ENCODE measurements around the gene HSPH1. TPM values are rescaled to one million over a fixed set of nuclear protein-coding genes. Genes with fewer than 3 reads are reported as not detected.

The HSPH1 gene
- total RNA-seq, 3 donors from 2014 or later: 312 to 333 (median 322) TPM

GRCh38 chr13:31166591-31166990 is 4.9 kb upstream of the HSPH1 start:
- H3K27me3 Mint-ChIP-seq (ENCODE audit: low read depth): no peaks in the 10 kb centered on the region
- H3K4me1 Mint-ChIP-seq (ENCODE audit: low read depth): peaks cover 14% of the 10 kb centered on the region
- H3K9me3 Mint-ChIP-seq: no peaks in the 10 kb centered on the region
- no peaks in the 10 kb centered on the region for H3K36me3 Mint-ChIP-seq (ENCODE audit: insufficient read depth)
- ATAC-seq: no peak
- no peak for DNase-seq
- no peak overlapping the region for H3K4me3 Mint-ChIP-seq

- Mint-ChIP-seq H3K4me3 (peak overlapping the region; percentile 97), H3K9me3 (no peaks in the 10 kb centered on the region), H3K36me3 (ENCODE audit: insufficient read depth) (peaks cover 23% of the 10 kb centered on the region), H3K4me1 (ENCODE audit: low read depth) (peaks cover 37% of the 10 kb centered on the region), H3K27me3 (ENCODE audit: low read depth) (no peaks in the 10 kb centered on the region)
- DNase-seq: peak; percentile 90
- ATAC-seq: peak; percentile 88
These were observed 676 bp upstream of the HSPH1 start for GRCh38 chr13:31162151-31163008.

- ATAC-seq (peak; percentile 15 to 18), DNase-seq (peak; percentile 52)
- Mint-ChIP-seq H3K27me3 (ENCODE audit: low read depth) (no peaks in the 10 kb centered on the region), H3K9me3 (no peaks in the 10 kb centered on the region), H3K36me3 (ENCODE audit: insufficient read depth) (peaks cover 24% of the 10 kb centered on the region), H3K4me1 (ENCODE audit: low read depth) (peaks cover 41% of the 10 kb centered on the region), H3K4me3 (peak overlapping the region; percentile 97)
These were observed 697 bp downstream of the HSPH1 start for GRCh38 chr13:31160857-31161556.

GRCh38 chr13:31159306-31159705 is 2.4 kb downstream of the HSPH1 start:
- Mint-ChIP-seq H3K36me3 (ENCODE audit: insufficient read depth) (peaks cover 37% of the 10 kb centered on the region), H3K27me3 (ENCODE audit: low read depth) (no peaks in the 10 kb centered on the region), H3K9me3 (no peaks in the 10 kb centered on the region), H3K4me3 (peak overlapping the region; percentile 97), H3K4me1 (ENCODE audit: low read depth) (peaks cover 41% of the 10 kb centered on the region)
- no peak for DNase-seq
- ATAC-seq: no peak

- no peak for ATAC-seq
- H3K36me3 Mint-ChIP-seq (ENCODE audit: insufficient read depth): peaks cover 61% of the 10 kb centered on the region
- no peaks in the 10 kb centered on the region for H3K27me3 Mint-ChIP-seq (ENCODE audit: low read depth)
- no peak for DNase-seq
- H3K4me1 Mint-ChIP-seq (ENCODE audit: low read depth): peaks cover 22% of the 10 kb centered on the region
- no peak overlapping the region for H3K4me3 Mint-ChIP-seq
- H3K9me3 Mint-ChIP-seq: no peaks in the 10 kb centered on the region
These were observed 6.8 kb downstream of the HSPH1 start for GRCh38 chr13:31154939-31155338.

GRCh38 chr13:31151837-31152236 is 9.9 kb downstream of the HSPH1 start:
- Mint-ChIP-seq H3K4me1 (ENCODE audit: low read depth) (peaks cover 2% of the 10 kb centered on the region), H3K36me3 (ENCODE audit: insufficient read depth) (peaks cover 64% of the 10 kb centered on the region), H3K27me3 (ENCODE audit: low read depth) (no peaks in the 10 kb centered on the region), H3K9me3 (no peaks in the 10 kb centered on the region), H3K4me3 (no peak overlapping the region)
- DNase-seq (no peak), ATAC-seq (no peak)

GRCh38 chr13:31150315-31150985 is 11.3 kb downstream of the HSPH1 start:
- Mint-ChIP-seq H3K4me1 (ENCODE audit: low read depth) (peaks cover 4% of the 10 kb centered on the region), H3K36me3 (ENCODE audit: insufficient read depth) (peaks cover 69% of the 10 kb centered on the region), H3K9me3 (no peaks in the 10 kb centered on the region), H3K27me3 (ENCODE audit: low read depth) (no peaks in the 10 kb centered on the region), H3K4me3 (no peak overlapping the region)
- ATAC-seq (no peak), DNase-seq (no peak)

- H3K4me3 Mint-ChIP-seq: no peak overlapping the region
- no peaks in the 10 kb centered on the region for H3K27me3 Mint-ChIP-seq (ENCODE audit: low read depth)
- ATAC-seq (no peak), DNase-seq (no peak)
- H3K36me3 Mint-ChIP-seq (ENCODE audit: insufficient read depth): peaks cover 72% of the 10 kb centered on the region
- no peaks in the 10 kb centered on the region for H3K9me3 Mint-ChIP-seq
- H3K4me1 Mint-ChIP-seq (ENCODE audit: low read depth): peaks cover 8% of the 10 kb centered on the region
These were observed 12.1 kb downstream of the HSPH1 start for GRCh38 chr13:31149604-31150003.

- Mint-ChIP-seq H3K36me3 (ENCODE audit: insufficient read depth) (peaks cover 74% of the 10 kb centered on the region), H3K4me1 (ENCODE audit: low read depth) (peaks cover 7% of the 10 kb centered on the region), H3K9me3 (no peaks in the 10 kb centered on the region), H3K4me3 (no peak overlapping the region), H3K27me3 (ENCODE audit: low read depth) (no peaks in the 10 kb centered on the region)
- no peak for ATAC-seq
- DNase-seq: no peak
These were observed 16.3 kb downstream of the HSPH1 start for GRCh38 chr13:31145417-31145816.

GRCh38 chr13:31138515-31138914 is 23.2 kb downstream of the HSPH1 start:
- Mint-ChIP-seq H3K36me3 (ENCODE audit: insufficient read depth) (peaks cover 74% of the 10 kb centered on the region), H3K4me1 (ENCODE audit: low read depth) (peaks cover 16% of the 10 kb centered on the region), H3K9me3 (no peaks in the 10 kb centered on the region), H3K4me3 (no peak overlapping the region), H3K27me3 (ENCODE audit: low read depth) (no peaks in the 10 kb centered on the region)
- no peak for DNase-seq
- no peak for ATAC-seq

- H3K4me1 Mint-ChIP-seq (ENCODE audit: low read depth): peaks cover 16% of the 10 kb centered on the region
- no peak for DNase-seq
- H3K36me3 Mint-ChIP-seq (ENCODE audit: insufficient read depth): peaks cover 63% of the 10 kb centered on the region
- H3K9me3 Mint-ChIP-seq: no peaks in the 10 kb centered on the region
- no peak for ATAC-seq
- no peaks in the 10 kb centered on the region for H3K27me3 Mint-ChIP-seq (ENCODE audit: low read depth)
- no peak overlapping the region for H3K4me3 Mint-ChIP-seq
These were observed 25.0 kb downstream of the HSPH1 start for GRCh38 chr13:31136724-31137123.

- ATAC-seq: peak; percentile 30 to 50
- no peak overlapping the region for H3K4me3 Mint-ChIP-seq
- peaks cover 20% of the 10 kb centered on the region for H3K4me1 Mint-ChIP-seq (ENCODE audit: low read depth)
- no peaks in the 10 kb centered on the region for H3K9me3 Mint-ChIP-seq
- DNase-seq: no peak
- peaks cover 47% of the 10 kb centered on the region for H3K36me3 Mint-ChIP-seq (ENCODE audit: insufficient read depth)
- peaks cover 2% of the 10 kb centered on the region for H3K27me3 Mint-ChIP-seq (ENCODE audit: low read depth)
These were observed 27.5 kb downstream of the HSPH1 start for GRCh38 chr13:31134039-31134711.

GRCh38 chr13:31133621-31134020 is 28.1 kb downstream of the HSPH1 start:
- Mint-ChIP-seq H3K27me3 (ENCODE audit: low read depth) (peaks cover 3% of the 10 kb centered on the region), H3K9me3 (no peaks in the 10 kb centered on the region), H3K36me3 (ENCODE audit: insufficient read depth) (peaks cover 42% of the 10 kb centered on the region), H3K4me3 (no peak overlapping the region), H3K4me1 (ENCODE audit: low read depth) (peaks cover 20% of the 10 kb centered on the region)
- DNase-seq (no peak), ATAC-seq (no peak)

- H3K9me3 Mint-ChIP-seq: no peaks in the 10 kb centered on the region
- ATAC-seq (no peak), DNase-seq (no peak)
- H3K36me3 Mint-ChIP-seq (ENCODE audit: insufficient read depth): peaks cover 26% of the 10 kb centered on the region
- H3K4me1 Mint-ChIP-seq (ENCODE audit: low read depth): peaks cover 14% of the 10 kb centered on the region
- peaks cover 7% of the 10 kb centered on the region for H3K27me3 Mint-ChIP-seq (ENCODE audit: low read depth)
- no peak overlapping the region for H3K4me3 Mint-ChIP-seq
These were observed 30.2 kb downstream of the HSPH1 start for GRCh38 chr13:31131470-31131961.
